Stimulated activated CD8-positive, alpha-beta memory T cell treated with anti-CD3 and anti-CD28 coated beads, Interleukin-12 subunit alpha, Interleukin-12 subunit beta, amount 100 ng/mL, for 24 hours (primary cell): ENCODE results near the gene MAGEA6.
"Not testable (repeated sequence)": the region's sequence is repeated elsewhere in the genome, so short reads cannot be mapped to it uniquely, and the experiment has no call there.

Source experiments
- DNase-seq: peaks from one replicate; pipeline ENCODE4 v3.0.0-alpha.2; 2020; ENCODE audit errors: extremely low read depth

MAGEA6 gene

DNA sequence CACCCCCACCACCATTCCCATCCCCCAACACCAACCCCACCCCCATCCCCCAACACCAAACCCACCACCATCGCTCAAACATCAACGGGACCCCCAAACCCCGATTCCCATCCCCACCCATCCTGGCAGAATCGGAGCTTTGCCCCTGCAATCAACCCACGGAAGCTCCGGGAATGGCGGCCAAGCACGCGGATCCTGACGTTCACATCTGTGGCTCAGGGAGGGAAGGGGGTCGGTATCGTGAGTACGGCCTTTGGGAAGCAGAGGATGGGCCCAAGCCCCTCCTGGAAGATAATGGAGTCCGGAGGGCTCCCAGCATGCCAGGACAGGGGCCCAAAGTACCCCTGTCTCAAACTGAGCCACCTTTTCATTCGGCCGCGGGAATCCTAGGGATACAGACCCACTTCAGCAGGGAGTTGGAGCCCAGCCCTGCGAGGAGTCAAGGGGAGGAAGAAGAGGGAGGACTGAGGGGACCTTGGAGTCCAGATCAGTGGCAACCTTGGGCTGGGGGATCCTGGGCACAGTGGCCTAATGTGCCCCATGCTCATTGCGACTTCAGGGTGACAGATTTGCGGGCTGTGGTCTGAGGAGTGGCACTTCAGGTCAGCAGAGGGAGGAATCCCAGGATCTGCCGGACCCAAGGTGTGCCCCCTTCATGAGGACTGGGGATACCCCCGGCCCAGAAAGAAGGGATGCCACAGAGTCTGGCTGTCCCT lies 35.2 kb downstream of the MAGEA6 start:
- DNase-seq, result not testable (repeated sequence)

DNA sequence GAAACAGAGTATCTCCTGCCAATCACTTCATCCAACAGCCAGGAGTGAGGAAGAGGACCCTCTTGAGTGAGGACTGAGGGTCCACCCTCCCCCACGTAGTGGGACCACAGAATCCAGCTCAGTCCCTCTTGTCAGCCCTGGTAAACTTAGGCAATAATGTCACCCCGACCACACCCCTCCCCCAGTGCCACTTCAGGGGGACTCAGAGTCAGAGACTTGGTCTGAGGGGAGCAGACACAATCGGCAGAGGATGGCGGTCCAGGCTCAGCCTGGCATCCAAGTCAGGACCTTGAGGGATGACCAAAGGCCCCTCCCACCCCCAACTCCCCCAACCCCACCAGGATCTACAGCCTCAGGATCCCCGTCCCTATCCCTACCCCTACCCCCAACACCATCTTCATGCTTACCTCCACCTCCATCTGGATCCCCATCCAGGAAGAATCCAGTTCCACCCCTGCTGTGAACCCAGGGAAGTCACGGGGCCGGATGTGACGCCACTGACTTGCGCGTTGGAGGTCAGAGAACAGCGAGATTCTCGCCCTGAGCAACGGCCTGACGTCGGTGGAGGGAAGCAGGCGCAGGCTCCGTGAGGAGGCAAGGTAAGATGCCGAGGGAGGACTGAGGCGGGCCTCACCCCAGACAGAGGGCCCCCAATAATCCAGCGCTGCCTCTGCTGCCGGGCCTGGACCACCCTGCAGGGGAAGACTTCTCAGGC lies 36.1 kb downstream of the MAGEA6 start, which contains the start of the genes CSAG1 and MAGEA12:
Gene CSAG1 (minus strand): TSS at position 461 of the 715 bp plus-strand sequence. CDS start 1,261 bp downstream, outside the sequence.
Gene MAGEA12 (plus strand): TSS at position 497 of the 715 bp plus-strand sequence. CDS start 2,405 bp downstream, outside the sequence.
- no peak for DNase-seq

DNA sequence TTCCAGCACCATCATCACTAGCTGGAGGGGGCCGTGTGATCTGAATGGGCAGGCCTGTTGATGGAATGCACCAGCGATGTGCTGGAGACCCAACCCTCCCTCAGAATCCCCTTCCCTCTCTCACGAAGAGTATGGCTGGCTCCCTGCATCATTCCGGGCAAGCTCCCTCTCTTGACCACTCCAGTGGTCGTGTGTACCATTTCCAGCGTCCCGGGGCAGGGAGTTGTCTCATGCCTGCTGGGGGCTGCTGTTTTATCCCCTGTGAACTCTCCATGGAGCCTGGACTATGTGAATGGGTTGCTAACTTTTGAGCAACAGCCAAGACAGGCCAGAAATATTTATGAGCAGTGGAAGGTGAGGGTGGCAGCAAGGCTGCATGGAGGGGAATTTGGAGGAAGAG lies 44.1 kb downstream of the MAGEA6 start:
- DNase-seq, result no peak
